ENCODE data around the gene CHD9. TPM values are rescaled to one million over a fixed set of nuclear protein-coding genes. Genes with fewer than 3 reads are reported as not detected.
"Not testable (repeated sequence)": the region's sequence is repeated elsewhere in the genome, so short reads cannot be mapped to it uniquely, and the experiment has no call there.

CHD9 gene
- total RNA-seq, 4 donors from 2014 or later = 59.0 to 210 (median 80.4) TPM

DNA sequence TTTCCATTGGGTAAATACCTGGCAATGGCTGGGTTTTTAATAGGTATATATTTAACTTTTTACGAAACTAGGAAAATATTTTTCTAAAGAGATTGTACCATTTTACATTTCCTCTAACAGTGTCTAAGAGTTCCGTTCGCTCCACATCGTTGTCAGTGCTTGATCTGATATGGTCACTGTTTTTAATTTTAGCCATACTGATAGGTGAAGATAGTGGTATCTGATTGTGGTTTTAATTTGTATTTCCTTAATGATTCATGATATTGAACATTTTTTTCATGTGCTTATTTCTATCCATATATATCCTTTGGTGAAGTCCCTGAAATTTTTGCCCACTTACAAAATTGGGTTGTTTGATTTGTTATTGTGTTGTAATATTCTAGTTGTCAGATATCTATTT, 117.7 kb downstream of the CHD9 start:
- ATAC-seq (ENCODE audit: low FRiP score) (no peak), DNase-seq (ENCODE audit: low spot score) (no peak)
- TF ChIP-seq, protein P1, sequence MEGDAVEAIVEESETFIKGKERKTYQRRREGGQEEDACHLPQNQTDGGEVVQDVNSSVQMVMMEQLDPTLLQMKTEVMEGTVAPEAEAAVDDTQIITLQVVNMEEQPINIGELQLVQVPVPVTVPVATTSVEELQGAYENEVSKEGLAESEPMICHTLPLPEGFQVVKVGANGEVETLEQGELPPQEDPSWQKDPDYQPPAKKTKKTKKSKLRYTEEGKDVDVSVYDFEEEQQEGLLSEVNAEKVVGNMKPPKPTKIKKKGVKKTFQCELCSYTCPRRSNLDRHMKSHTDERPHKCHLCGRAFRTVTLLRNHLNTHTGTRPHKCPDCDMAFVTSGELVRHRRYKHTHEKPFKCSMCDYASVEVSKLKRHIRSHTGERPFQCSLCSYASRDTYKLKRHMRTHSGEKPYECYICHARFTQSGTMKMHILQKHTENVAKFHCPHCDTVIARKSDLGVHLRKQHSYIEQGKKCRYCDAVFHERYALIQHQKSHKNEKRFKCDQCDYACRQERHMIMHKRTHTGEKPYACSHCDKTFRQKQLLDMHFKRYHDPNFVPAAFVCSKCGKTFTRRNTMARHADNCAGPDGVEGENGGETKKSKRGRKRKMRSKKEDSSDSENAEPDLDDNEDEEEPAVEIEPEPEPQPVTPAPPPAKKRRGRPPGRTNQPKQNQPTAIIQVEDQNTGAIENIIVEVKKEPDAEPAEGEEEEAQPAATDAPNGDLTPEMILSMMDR (IDR thresholded peaks at IDR 0.05) = no peak

DNA sequence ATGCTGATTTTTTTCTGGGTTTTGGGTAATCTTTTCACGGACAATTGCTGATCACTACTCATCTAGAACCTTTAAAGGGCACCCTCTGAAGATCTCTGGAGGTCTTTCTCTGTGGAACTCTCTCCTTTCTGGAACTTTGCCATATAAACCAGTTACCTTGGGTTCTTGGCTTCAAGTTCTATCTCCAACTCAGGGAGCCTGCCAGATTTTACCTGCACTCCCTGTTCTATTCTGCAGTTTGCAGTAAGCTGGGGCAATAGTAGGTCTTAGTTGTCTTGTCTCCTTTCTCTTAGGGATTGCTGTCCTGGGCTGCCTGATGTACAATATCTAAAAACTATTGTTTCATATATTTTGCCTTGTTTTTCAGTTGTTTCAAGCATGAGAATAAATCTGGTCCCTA, 120.3 kb downstream of the CHD9 start:
- TF ChIP-seq, protein P1 (IDR thresholded peaks at IDR 0.05) = no peak
- no peak for DNase-seq (ENCODE audit: low spot score)
- no peak for ATAC-seq (ENCODE audit: low FRiP score)

DNA sequence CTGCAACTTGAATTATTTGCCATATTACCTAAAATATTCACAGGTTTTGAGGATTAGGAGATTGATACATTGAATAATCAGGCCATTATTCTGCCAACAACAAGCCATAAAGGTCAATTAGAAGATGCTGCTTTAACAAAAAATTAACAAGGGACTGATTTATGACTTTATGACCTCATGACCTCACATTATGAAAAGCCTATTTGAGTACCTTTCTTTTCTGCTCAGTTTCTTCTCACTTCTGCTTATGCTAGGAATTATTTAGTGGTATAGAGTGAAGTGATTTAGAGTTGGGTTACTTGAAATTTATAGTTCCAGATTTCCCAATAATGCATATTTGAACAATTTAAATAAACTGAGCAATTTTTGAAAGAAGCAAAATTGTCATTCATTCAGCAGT, 121.6 kb downstream of the CHD9 start:
- DNase-seq (ENCODE audit: low spot score) = no peak
- TF ChIP-seq, protein P1 (IDR thresholded peaks at IDR 0.05) = no peak
- no peak for ATAC-seq (ENCODE audit: low FRiP score)

DNA sequence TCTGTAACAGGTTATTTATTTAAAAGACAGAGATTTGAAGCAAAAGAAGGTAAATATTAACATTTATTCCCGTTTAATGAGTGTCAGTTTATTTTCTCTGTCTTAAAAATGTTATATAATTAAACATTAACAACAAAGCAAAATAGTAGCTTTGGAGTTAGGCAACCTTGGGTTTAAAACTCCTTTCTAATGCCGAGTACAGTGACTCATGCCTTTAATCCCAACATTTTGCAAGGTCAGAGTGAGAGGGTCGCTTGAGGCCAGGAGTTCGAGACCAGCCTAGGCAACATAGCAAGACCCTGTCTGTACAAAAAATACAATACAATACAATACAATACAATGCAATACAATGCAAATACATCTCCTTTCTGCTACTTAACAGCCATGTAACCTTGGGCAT, 128.7 kb downstream of the CHD9 start:
- no peak for DNase-seq (ENCODE audit: low spot score)
- no peak for ATAC-seq (ENCODE audit: low FRiP score)
- TF ChIP-seq, protein P1 (IDR thresholded peaks at IDR 0.05) = no peak

GRCh38 chr16:53185741-53186140, 130.9 kb downstream of the CHD9 start:
- ATAC-seq (ENCODE audit: low FRiP score); DNase-seq (ENCODE audit: low spot score): not testable (repeated sequence)

DNA sequence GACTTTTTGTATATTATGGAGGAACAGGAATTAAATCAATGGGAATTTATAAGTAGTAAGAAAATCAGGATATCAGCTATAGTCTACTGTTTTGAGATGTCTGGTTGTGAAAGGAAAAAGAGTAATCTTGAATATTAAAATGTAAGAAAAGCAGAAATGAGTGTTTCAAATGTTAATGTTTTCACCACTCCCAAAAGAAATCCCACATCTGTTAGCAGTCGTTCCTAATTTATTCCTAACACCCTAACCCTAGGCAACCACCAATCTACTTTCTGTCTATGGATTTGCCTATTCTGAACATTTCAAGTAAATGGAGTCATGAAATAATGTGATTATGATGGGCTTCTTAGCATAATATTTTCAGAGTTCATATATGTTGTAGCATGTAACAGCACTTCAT, 133.0 kb downstream of the CHD9 start:
- TF ChIP-seq, protein P1 (IDR thresholded peaks at IDR 0.05) = no peak
- ATAC-seq (ENCODE audit: low FRiP score) = no peak
- DNase-seq (ENCODE audit: low spot score) = no peak

GRCh38 chr16:53191413-53191812, 136.6 kb downstream of the CHD9 start:
- TF ChIP-seq, protein P1 (IDR thresholded peaks at IDR 0.05) = no peak
- DNase-seq (ENCODE audit: low spot score) (no peak), ATAC-seq (ENCODE audit: low FRiP score) (no peak)

DNA sequence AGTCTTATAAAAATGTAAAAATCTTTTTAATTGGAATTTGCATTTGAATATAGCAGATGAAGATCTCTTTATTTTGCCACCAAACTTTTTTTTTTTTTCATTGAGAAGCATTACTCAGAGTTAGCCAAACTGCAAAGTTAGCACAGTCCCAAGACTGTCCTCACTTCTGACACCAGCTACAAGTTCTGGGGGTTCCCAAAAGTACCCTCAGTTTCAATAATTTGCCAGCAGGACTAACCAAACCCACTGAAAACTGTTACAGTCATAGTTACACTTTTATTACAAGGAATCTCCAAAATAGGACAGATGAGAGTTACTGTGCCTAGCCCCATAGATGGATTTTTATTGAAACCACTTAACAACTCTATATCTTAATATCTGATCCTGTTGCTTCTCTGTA, 144.1 kb downstream of the CHD9 start:
- ATAC-seq (ENCODE audit: low FRiP score) (no peak), DNase-seq (ENCODE audit: low spot score) (no peak)
- TF ChIP-seq, protein P1 (IDR thresholded peaks at IDR 0.05) = no peak
